Islet precursor cell (in vitro differentiated cells): Measurements from ENCODE around the gene KRT34.
A peak's percentile ranks its signal among the peaks of the same experiment; 100 is the strongest.

Experiments
- DNase-seq: peaks from one replicate; pipeline ENCODE4 v3.0.0-alpha.2; 2018

KRT34 gene

GRCh38 chr17:41360296-41360995 is 21.7 kb downstream of the KRT34 start:
- peak; percentile 92 for DNase-seq

- DNase-seq: no peak
These were observed 27.6 kb downstream of the KRT34 start for GRCh38 chr17:41354536-41354935.

GRCh38 chr17:41352597-41353366 is 29.3 kb downstream of the KRT34 start:
- peak; percentile 68 for DNase-seq

- DNase-seq: no peak
These were observed 30.9 kb downstream of the KRT34 start for GRCh38 chr17:41351177-41351576.

- DNase-seq: peak; percentile 41
These were observed 31.7 kb downstream of the KRT34 start, which contains the start of gene KRT33A for GRCh38 chr17:41350381-41350878. TSS of gene KRT33A (minus strand) at chr17:41350828. CDS start at chr17:41350767, 61 bp downstream.

- peak; percentile 51 for DNase-seq
These were observed 34.0 kb downstream of the KRT34 start for GRCh38 chr17:41347869-41348760.

- peak; percentile 31 for DNase-seq
These were observed 35.7 kb downstream of the KRT34 start for GRCh38 chr17:41346421-41346820.

GRCh38 chr17:41345992-41346391 is 36.1 kb downstream of the KRT34 start:
- peak; percentile 28 for DNase-seq

GRCh38 chr17:41343029-41343428 is 39.1 kb downstream of the KRT34 start:
- DNase-seq: peak; percentile 19

GRCh38 chr17:41340934-41341861 is 40.9 kb downstream of the KRT34 start:
- DNase-seq: no peak

GRCh38 chr17:41340494-41340893 is 41.6 kb downstream of the KRT34 start:
- DNase-seq: peak; percentile 41

- DNase-seq: peak; percentile 45
These were observed 42.4 kb downstream of the KRT34 start for GRCh38 chr17:41339571-41340172.

- peak; percentile 21 for DNase-seq
These were observed 43.1 kb downstream of the KRT34 start for GRCh38 chr17:41338961-41339485.

- no peak for DNase-seq
These were observed 46.4 kb downstream of the KRT34 start for GRCh38 chr17:41335747-41336146.

- DNase-seq: peak; percentile 43
These were observed 47.5 kb downstream of the KRT34 start for GRCh38 chr17:41334385-41335305.

GRCh38 chr17:41333836-41334235 is 48.3 kb downstream of the KRT34 start:
- peak; percentile 36 for DNase-seq

- DNase-seq: peak; percentile 62
These were observed 49.0 kb downstream of the KRT34 start for GRCh38 chr17:41333098-41333497.

GRCh38 chr17:41332239-41332638 is 49.9 kb downstream of the KRT34 start:
- peak; percentile 55 for DNase-seq

GRCh38 chr17:41331606-41332005 is 50.5 kb downstream of the KRT34 start:
- DNase-seq: peak; percentile 38
